ENCODE data around the gene FAM118B. TPM values are rescaled to one million over a fixed set of nuclear protein-coding genes. Genes with fewer than 3 reads are reported as not detected.
"Not testable (repeated sequence)": the region's sequence is repeated elsewhere in the genome, so short reads cannot be mapped to it uniquely, and the experiment has no call there.

The FAM118B gene
- total RNA-seq, 2 experiments from 2014 or later: 9.4 to 11.9 TPM

GRCh38 chr11:126246636-126247035, 35.1 kb downstream of the FAM118B start:
- Mint-ChIP-seq H3K27ac (no peak overlapping the region), H3K4me3 (no peak overlapping the region), H3K9me3 (no peaks in the 10 kb centered on the region), H3K36me3 (ENCODE audit: low read depth) (no peaks in the 10 kb centered on the region), H3K4me1 (no peaks in the 10 kb centered on the region), H3K27me3 (no peaks in the 10 kb centered on the region)
- POLR2A ChIA-PET: no interaction called here
- CTCF ChIA-PET: no interaction called here
- DNase-seq: no peak

- Mint-ChIP-seq H3K4me3 (no peak overlapping the region), H3K27me3 (no peaks in the 10 kb centered on the region), H3K36me3 (ENCODE audit: low read depth) (peaks cover 7% of the 10 kb centered on the region), H3K9me3 (no peaks in the 10 kb centered on the region), H3K27ac (no peak overlapping the region), H3K4me1 (no peaks in the 10 kb centered on the region)
- ChIA-PET CTCF (no interaction called here), POLR2A (no interaction called here)
- no peak for DNase-seq
Measured at GRCh38 chr11:126253265-126253664, 41.7 kb downstream of the FAM118B start.

- H3K36me3 Mint-ChIP-seq (ENCODE audit: low read depth): peaks cover 7% of the 10 kb centered on the region
- H3K4me3 Mint-ChIP-seq: no peak overlapping the region
- H3K27me3 Mint-ChIP-seq: no peaks in the 10 kb centered on the region
- POLR2A ChIA-PET: no interaction called here
- H3K4me1 Mint-ChIP-seq: no peaks in the 10 kb centered on the region
- CTCF ChIA-PET: interaction anchor here (1.8 kb wide), 1 partner anchor 8 kb away, joined by 4 read pairs; no protein-coding TSS in a partner anchor
- DNase-seq: no peak
- H3K27ac Mint-ChIP-seq: no peak overlapping the region
- no peaks in the 10 kb centered on the region for H3K9me3 Mint-ChIP-seq
Measured at GRCh38 chr11:126254819-126255218, 43.2 kb downstream of the FAM118B start.

- H3K36me3 Mint-ChIP-seq (ENCODE audit: low read depth); H3K4me3 Mint-ChIP-seq; POLR2A ChIA-PET; H3K27ac Mint-ChIP-seq; H3K27me3 Mint-ChIP-seq; H3K4me1 Mint-ChIP-seq; DNase-seq; H3K9me3 Mint-ChIP-seq: not testable (repeated sequence)
- CTCF ChIA-PET: interaction anchor here (1.8 kb wide), 1 partner anchor 7 kb away, joined by 4 read pairs; no protein-coding TSS in a partner anchor
Measured at GRCh38 chr11:126255507-126255906, 43.9 kb downstream of the FAM118B start.

- H3K4me1 Mint-ChIP-seq: no peaks in the 10 kb centered on the region
- H3K4me3 Mint-ChIP-seq: no peak overlapping the region
- DNase-seq: no peak
- H3K9me3 Mint-ChIP-seq: no peaks in the 10 kb centered on the region
- no peaks in the 10 kb centered on the region for H3K27me3 Mint-ChIP-seq
- no peak overlapping the region for H3K27ac Mint-ChIP-seq
- ChIA-PET CTCF (no interaction called here), POLR2A (no interaction called here)
- peaks cover 10% of the 10 kb centered on the region for H3K36me3 Mint-ChIP-seq (ENCODE audit: low read depth)
Measured at GRCh38 chr11:126256216-126256615, 44.6 kb downstream of the FAM118B start.

GRCh38 chr11:126257144-126257543, 45.6 kb downstream of the FAM118B start:
- no peak for DNase-seq
- H3K4me1 Mint-ChIP-seq: no peaks in the 10 kb centered on the region
- peaks cover 13% of the 10 kb centered on the region for H3K36me3 Mint-ChIP-seq (ENCODE audit: low read depth)
- H3K27me3 Mint-ChIP-seq: no peaks in the 10 kb centered on the region
- no peak overlapping the region for H3K4me3 Mint-ChIP-seq
- no peaks in the 10 kb centered on the region for H3K9me3 Mint-ChIP-seq
- POLR2A ChIA-PET: no interaction called here
- CTCF ChIA-PET: no interaction called here
- H3K27ac Mint-ChIP-seq: no peak overlapping the region

- H3K36me3 Mint-ChIP-seq (ENCODE audit: low read depth): peaks cover 13% of the 10 kb centered on the region
- ChIA-PET POLR2A (no interaction called here), CTCF (no interaction called here)
- no peak overlapping the region for H3K27ac Mint-ChIP-seq
- H3K4me3 Mint-ChIP-seq: no peak overlapping the region
- H3K4me1 Mint-ChIP-seq: no peaks in the 10 kb centered on the region
- DNase-seq: no peak
- H3K9me3 Mint-ChIP-seq: no peaks in the 10 kb centered on the region
- H3K27me3 Mint-ChIP-seq: no peaks in the 10 kb centered on the region
Measured at GRCh38 chr11:126257764-126258163, 46.2 kb downstream of the FAM118B start.

- DNase-seq: no peak
- Mint-ChIP-seq H3K4me3 (no peak overlapping the region), H3K27me3 (no peaks in the 10 kb centered on the region), H3K9me3 (no peaks in the 10 kb centered on the region), H3K36me3 (ENCODE audit: low read depth) (peaks cover 50% of the 10 kb centered on the region), H3K4me1 (peaks cover 8% of the 10 kb centered on the region), H3K27ac (no peak overlapping the region)
- ChIA-PET POLR2A (no interaction called here), CTCF (interaction anchor here (0.6 to 1.3 kb wide), 4 partner anchors 8 to 26 kb away, joined by 3 to 4 read pairs (median 3); no protein-coding TSS in a partner anchor)
Measured at GRCh38 chr11:126262216-126262615, 50.6 kb downstream of the FAM118B start.

GRCh38 chr11:126263489-126263888, 51.9 kb downstream of the FAM118B start:
- no peak for DNase-seq
- CTCF ChIA-PET: interaction anchor here (1.3 kb wide), 1 partner anchor 9 kb away, joined by 4 read pairs; no protein-coding TSS in a partner anchor
- peaks cover 56% of the 10 kb centered on the region for H3K36me3 Mint-ChIP-seq (ENCODE audit: low read depth)

GRCh38 chr11:126265811-126266210, 54.2 kb downstream of the FAM118B start:
- Mint-ChIP-seq H3K27ac (no peak overlapping the region), H3K36me3 (ENCODE audit: low read depth) (peaks cover 58% of the 10 kb centered on the region), H3K4me1 (peaks cover 33% of the 10 kb centered on the region), H3K9me3 (no peaks in the 10 kb centered on the region), H3K27me3 (no peaks in the 10 kb centered on the region), H3K4me3 (no peak overlapping the region)
- DNase-seq: no peak
- ChIA-PET CTCF (interaction anchor here (1.0 kb wide), 1 partner anchor 9 kb away, joined by 3 read pairs; no protein-coding TSS in a partner anchor), POLR2A (interaction anchor here (0.6 kb wide), 1 partner anchor 12 kb away, joined by 4 read pairs; no protein-coding TSS in a partner anchor)

More at GRCh38 chr11:126263489-126263888, 51.9 kb downstream of the FAM118B start:
- POLR2A ChIA-PET: no interaction called here
- peaks cover 17% of the 10 kb centered on the region for H3K4me1 Mint-ChIP-seq
- no peak overlapping the region for H3K27ac Mint-ChIP-seq
- no peaks in the 10 kb centered on the region for H3K9me3 Mint-ChIP-seq
- H3K27me3 Mint-ChIP-seq: no peaks in the 10 kb centered on the region
- no peak overlapping the region for H3K4me3 Mint-ChIP-seq

GRCh38 chr11:126267650-126268049, 56.1 kb downstream of the FAM118B start:
- no peaks in the 10 kb centered on the region for H3K27me3 Mint-ChIP-seq
- peaks cover 41% of the 10 kb centered on the region for H3K4me1 Mint-ChIP-seq
- POLR2A ChIA-PET: no interaction called here
- DNase-seq: no peak
- peaks cover 58% of the 10 kb centered on the region for H3K36me3 Mint-ChIP-seq (ENCODE audit: low read depth)
- H3K4me3 Mint-ChIP-seq: peak overlapping the region; percentile 98
- H3K27ac Mint-ChIP-seq: peak overlapping the region; percentile 99
- H3K9me3 Mint-ChIP-seq: no peaks in the 10 kb centered on the region
- CTCF ChIA-PET: interaction anchor here (0.5 to 1.6 kb wide), 2 partner anchors 48 to 54 kb away, joined by 3 to 6 read pairs; no protein-coding TSS in a partner anchor

- ChIA-PET CTCF (interaction anchor here (0.5 to 1.6 kb wide), 2 partner anchors 49 to 53 kb away, joined by 3 to 6 read pairs; no protein-coding TSS in a partner anchor), POLR2A (no interaction called here)
- Mint-ChIP-seq H3K27ac (peak overlapping the region; percentile 99), H3K36me3 (ENCODE audit: low read depth) (peaks cover 54% of the 10 kb centered on the region), H3K4me1 (peaks cover 44% of the 10 kb centered on the region), H3K27me3 (no peaks in the 10 kb centered on the region), H3K4me3 (peak overlapping the region; percentile 98), H3K9me3 (no peaks in the 10 kb centered on the region)
- DNase-seq: no peak
Measured at GRCh38 chr11:126268361-126268707, 56.8 kb downstream of the FAM118B start.

- Mint-ChIP-seq H3K9me3 (no peaks in the 10 kb centered on the region), H3K27ac (peak within 1 kb of the TSS; percentile 99), H3K4me3 (peak within 1 kb of the TSS; percentile 98), H3K27me3 (no peaks in the 10 kb centered on the region), H3K4me1 (peaks cover 44% of the 10 kb centered on the region), H3K36me3 (ENCODE audit: low read depth) (peaks cover 51% of the 10 kb centered on the region)
- DNase-seq: peak; percentile 100
- ChIA-PET POLR2A (interaction anchor here (0.7 kb wide), 1 partner anchor 13 kb away, joined by 3 read pairs; no protein-coding TSS in a partner anchor), CTCF (interaction anchor here (1.6 to 1.9 kb wide), 2 partner anchors 10 to 50 kb away, joined by 3 to 7 read pairs; no protein-coding TSS in a partner anchor)
Measured at GRCh38 chr11:126268708-126269579, 57.4 kb downstream of the FAM118B start, which contains the start of the genes FOXRED1 and SRPRA. Gene FOXRED1, plus strand, starts transcription at chr11:126269154. Its CDS starts 53 bp downstream, at chr11:126269207. Gene SRPRA, minus strand, starts transcription at chr11:126268895. Its CDS starts 91 bp downstream, at chr11:126268804.
